GM12878 (cell line): ENCODE data around the gene KCNB1. TPM values are rescaled to one million over a fixed set of nuclear protein-coding genes. Genes with fewer than 3 reads are reported as not detected.

ENCODE experiments used
- ATAC-seq: fragments of 200-7000 bp; cut with Tn5 transposase; 3 replicates; pipeline ENCODE4 v1.9.1; 2020; ENCODE audit warnings: mild to moderate bottlenecking, moderate library complexity
- BruUV-seq: library from RNA; stranded (reverse); fragments of 400-500 nt; replicated peaks from 2 replicates; lab custom pipeline; 2021; lab: Mats Ljungman, UMichigan
- CTCF ChIA-PET: fragments of 300-600 bp; sonication (Branson Sonifier 250); formaldehyde crosslinking; extraction: SDS; loops from one replicate; lab custom pipeline; 2021; ENCODE audit warnings: inconsistent platforms; lab: Yijun Ruan, JAX
- POLR2A ChIA-PET: fragments of 350-600 bp; formaldehyde crosslinking; extraction: SDS; loops from one replicate; lab custom pipeline; 2021; ENCODE audit warnings: inconsistent platforms; lab: Charles Lee
- RAD21 ChIA-PET: fragments of 300-600 bp; sonication (Branson Sonifier 250); formaldehyde crosslinking; loops from one replicate; lab custom pipeline; 2023; ENCODE audit warnings: antibody characterized with exemption; ENCODE audit not compliant: unreplicated experiment; lab: Charles Lee
- SMC1A ChIA-PET: fragments of 300-600 bp; sonication (Branson Sonifier 250); formaldehyde crosslinking; loops from one replicate; lab custom pipeline; 2023; ENCODE audit not compliant: unreplicated experiment, uncharacterized antibody; lab: Charles Lee
- DNase-seq: peaks from one replicate; pipeline ENCODE4 v3.0.0-alpha.2; 2011; ENCODE audit warnings: low read depth, low spot score
- FAIRE-seq: peaks from 3 replicates; lab custom pipeline; 2011; peaks lifted over from hg19 to GRCh38; lab: Jason Lieb, UNC
- H2AFZ ChIP-seq: 2 replicates; pipeline ENCODE4 v1.6.0; 2011; ENCODE audit warnings: low read depth, low read length, control low read depth; ENCODE audit not compliant: control insufficient read depth
- H3K27ac ChIP-seq: 2 replicates; pipeline ENCODE4 v1.5.1; 2011; ENCODE audit warnings: control low read depth; ENCODE audit not compliant: control insufficient read depth, insufficient read depth
- H3K27me3 ChIP-seq, 2 experiments: replicated peaks in 1 of 2; 2 replicates each; pipeline versions ENCODE4 v1.6.0 to v1.6.1; 2011; ENCODE audit warnings: low read length in 1 of 2; ENCODE audit not compliant: control insufficient read depth in 2 of 2, insufficient read depth in 2 of 2
- H3K36me3 ChIP-seq, 2 experiments: 2 replicates each; pipeline ENCODE4 v1.5.1; 2011; ENCODE audit warnings: low read length in 1 of 2; ENCODE audit not compliant: control insufficient read depth in 2 of 2, insufficient read depth in 2 of 2
- H3K4me1 ChIP-seq: 2 replicates; pipeline ENCODE4 v1.6.1; 2011; ENCODE audit warnings: mild to moderate bottlenecking, low read length, moderate library complexity, mixed read lengths; ENCODE audit not compliant: control insufficient read depth, insufficient read depth
- H3K4me2 ChIP-seq: 2 replicates; pipeline ENCODE4 v1.6.0; 2011; ENCODE audit warnings: control low read depth; ENCODE audit not compliant: control insufficient read depth, insufficient read depth
- H3K4me3 ChIP-seq: fragments of 200-600 bp; sonication (generic); 2 replicates; pipeline ENCODE4 v1.5.1; 2016
- H3K79me2 ChIP-seq: 2 replicates; pipeline ENCODE4 v1.6.0; 2011; ENCODE audit warnings: low read length; ENCODE audit not compliant: control insufficient read depth, insufficient read depth
- H3K9ac ChIP-seq: 2 replicates; pipeline ENCODE4 v1.8.0; 2011; ENCODE audit warnings: low read length, control low read depth, mixed read lengths; ENCODE audit not compliant: control insufficient read depth, insufficient read depth
- H3K9me3 ChIP-seq: replicated peaks from 3 replicates; pipeline ENCODE4 v1.5.1; 2011; ENCODE audit warnings: mild to moderate bottlenecking, low read length; ENCODE audit not compliant: control insufficient read depth, insufficient read depth
- H4K20me1 ChIP-seq: 2 replicates; pipeline ENCODE4 v1.6.0; 2011; ENCODE audit not compliant: control insufficient read depth, insufficient read depth
- E2F8 ChIP-seq: fragments of 450-650 bp; IDR thresholded peaks from 2 replicates; pipeline ENCODE4 v1.6.1; 2018; ENCODE audit warnings: mild to moderate bottlenecking, low read depth, moderate library complexity; ENCODE audit not compliant: partially characterized antibody
- ELK1 ChIP-seq: IDR thresholded peaks from 2 replicates; pipeline ENCODE4 v1.6.1; 2012; ENCODE audit warnings: low read depth, low read length, improper control_type of control experiment
- IRF4 ChIP-seq: IDR thresholded peaks from 2 replicates; pipeline ENCODE4 v1.6.1; 2011; ENCODE audit warnings: low read depth, low read length
- MTA3 ChIP-seq: IDR thresholded peaks from 2 replicates; pipeline ENCODE4 v1.6.1; 2012; ENCODE audit warnings: low read length, inconsistent platforms, borderline replicate concordance
- MXI1 ChIP-seq: fragments of 150-350 bp; IDR thresholded peaks from 2 replicates; pipeline ENCODE4 v1.6.1; 2011; ENCODE audit warnings: low read depth, mild to moderate bottlenecking, inconsistent platforms, low read length, improper control_type of control experiment
- NFIC ChIP-seq: IDR thresholded peaks from 2 replicates; pipeline ENCODE4 v1.6.1; 2012; ENCODE audit warnings: low read depth, mild to moderate bottlenecking, inconsistent platforms, low read length, moderate library complexity
- NFYA ChIP-seq: IDR thresholded peaks from 2 replicates; pipeline ENCODE4 v1.6.1; 2011; ENCODE audit warnings: low read depth, mild to moderate bottlenecking, low read length, improper control_type of control experiment, borderline replicate concordance
- NKRF ChIP-seq: fragments of 450-650 bp; conservative IDR thresholded peaks from 2 replicates; pipeline ENCODE4 v1.6.1; 2017; ENCODE audit warnings: mild to moderate bottlenecking, moderate library complexity
- NR2C1 ChIP-seq: fragments of 450-650 bp; IDR thresholded peaks from 2 replicates; pipeline ENCODE4 v1.6.1; 2017; ENCODE audit warnings: antibody characterized with exemption, mild to moderate bottlenecking, moderate library complexity
- PAX8 ChIP-seq: fragments of 450-650 bp; IDR thresholded peaks from 2 replicates; pipeline ENCODE4 v1.6.1; 2017; ENCODE audit warnings: mild to moderate bottlenecking, moderate library complexity
- SMARCA5 ChIP-seq: fragments of 450-650 bp; IDR thresholded peaks from 2 replicates; pipeline ENCODE4 v1.6.1; 2017; ENCODE audit warnings: mild to moderate bottlenecking
- SUZ12 ChIP-seq: fragments of 200-600 bp; sonication (generic); IDR thresholded peaks from one replicate; pipeline ENCODE4 v1.6.1; 2018; ENCODE audit warnings: antibody characterized with exemption, mild to moderate bottlenecking; ENCODE audit not compliant: unreplicated experiment
- YY1 ChIP-seq: IDR thresholded peaks from 2 replicates; pipeline ENCODE4 v1.6.1; 2011; ENCODE audit warnings: low read depth, mild to moderate bottlenecking, low read length
- ZBTB4 ChIP-seq: fragments of 450-650 bp; formaldehyde crosslinking; IDR thresholded peaks from 2 replicates; pipeline ENCODE4 v1.4.0; 2022; ENCODE audit warnings: mild to moderate bottlenecking, moderate library complexity
- WGBS: methylation state at CpG from one replicate; pipeline ENCODE4 v1.1.6; 2016; ENCODE audit warnings: low lambda C conversion rate; ENCODE audit not compliant: insufficient replicate concordance, insufficient coverage; ENCODE audit errors: missing lambda C conversion rate; 5-methylcytosine and 5-hydroxymethylcytosine counted together
- in situ Hi-C: fragments of 300-500 bp; cut with MboI; formaldehyde crosslinking; loops from 9 replicates; pipeline ENCODE4 v1.14.3; 2018; ENCODE audit warnings: mixed read lengths
- intact Hi-C: fragments of 100-400 bp; cut with micrococcal nuclease; formaldehyde crosslinking; loops from one replicate; pipeline ENCODE4 v1.14.2; 2022; ENCODE audit not compliant: unreplicated experiment
- polyA plus RNA-seq, 11 experiments: library from polyadenylated mRNA; depleted of rRNA in 4 of 11; unstranded in 6 of 11; stranded (reverse) in 5 of 11; fragments of >200 nt; fragmentation: Nextera tagmentation in 4 of 11; fragmentation: Illumina TruSeq in 1 of 11; extraction: Ambion mirVana in 4 of 11; extraction: Trizol in 1 of 11; gene quantifications; 1 replicate in 1 of 11; 2 replicates in 10 of 11; pipeline versions ENCODE4 v1.2.1 to v1.2.3, GENCODE V29; 2011 to 2016; ENCODE audit warnings: inconsistent platforms in 2 of 11, missing spikeins in 2 of 11, low read depth in 1 of 11
- total RNA-seq, 4 experiments: library from RNA; depleted of rRNA in 3 of 4; stranded (reverse); fragments of >200 nt in 3 of 4; fragmentation: Illumina TruSeq in 1 of 4; extraction: Trizol in 1 of 4; gene quantifications; 2 replicates each; pipeline versions ENCODE4 v1.2.1 to v1.2.3, GENCODE V29; 2013 to 2021

KCNB1 gene
- total and polyA plus RNA-seq, 10 of the 15 experiments (the other 5 are each of a cell fraction or from before 2014, with no cell fraction given): 0.02 to 0.08 (median 0.03) TPM; not detected in 7

- BruUV-seq: no TSS peak
- POLR2A ChIA-PET: no interaction called here
- CTCF ChIA-PET: no interaction called here
- H2AFZ ChIP-seq: no peak overlapping the region
- ATAC-seq (no peak), DNase-seq (no peak), FAIRE-seq (no peak)
- intact Hi-C loops (no loop called here), in situ Hi-C loops (no loop called here)
- H3K36me3 ChIP-seq: no peaks in the 10 kb centered on the region
- H3K9ac ChIP-seq: no peak overlapping the region
- 39% methylated on average over 13 of the region's 13 CpGs for WGBS
- H3K27me3 ChIP-seq: peaks cover 0 to 5% of the 10 kb centered on the region in 2 experiments; a peak in 2 of 4 replicates
- H4K20me1 ChIP-seq: no peaks in the 10 kb centered on the region
- H3K9me3 ChIP-seq: no peaks in the 10 kb centered on the region
- SMC1A ChIA-PET: no interaction called here
- no peak overlapping the region for H3K4me3 ChIP-seq
- H3K4me2 ChIP-seq: no peak overlapping the region
- no peak overlapping the region for H3K27ac ChIP-seq
- H3K79me2 ChIP-seq: no peaks in the 10 kb centered on the region
- RAD21 ChIA-PET: no interaction called here
- no peaks in the 10 kb centered on the region for H3K4me1 ChIP-seq
- TF ChIP-seq PAX8: no peak
- no peak for TF ChIP-seq NR2C1
- TF ChIP-seq ELK1: no peak
- no peak for TF ChIP-seq NFIC
- no peak for TF ChIP-seq YY1
- no peak for TF ChIP-seq SMARCA5
- TF ChIP-seq SUZ12: no peak
- TF ChIP-seq MXI1: no peak
- no peak for TF ChIP-seq MTA3
- no peak for TF ChIP-seq NFYA
- TF ChIP-seq E2F8: no peak
- TF ChIP-seq NKRF: no peak
- TF ChIP-seq ZBTB4 (CRISPR knock-in tag): no peak
- TF ChIP-seq IRF4: no peak
These were observed 73.0 kb downstream of the KCNB1 start for GRCh38 chr20:49409302-49409974.
